Keratinocyte (primary cell): ENCODE measurements around the gene MEGF11. TPM values are rescaled to one million over a fixed set of nuclear protein-coding genes. Genes with fewer than 3 reads are reported as not detected.

ENCODE experiments used
- DNase-seq: peaks from one replicate; pipeline ENCODE4 v3.0.0-alpha.2; 2011; ENCODE audit warnings: low read depth, missing footprints, low spot score
- FAIRE-seq: peaks from 2 replicates; lab custom pipeline; 2011; peaks lifted over from hg19 to GRCh38; lab: Jason Lieb, UNC
- H2AFZ ChIP-seq: 2 replicates; pipeline ENCODE4 v1.6.0; 2012; ENCODE audit warnings: low read length, control low read depth, inconsistent platforms; ENCODE audit not compliant: control insufficient read depth
- H3K27ac ChIP-seq: 2 replicates; pipeline ENCODE4 v1.5.1; 2011; ENCODE audit warnings: low read length; ENCODE audit not compliant: control insufficient read depth, insufficient read depth
- H3K27me3 ChIP-seq: 3 replicates; pipeline ENCODE4 v1.6.0; 2011; ENCODE audit warnings: low read length; ENCODE audit not compliant: control insufficient read depth, insufficient read depth; ENCODE audit errors: extremely low read depth
- H3K36me3 ChIP-seq, 2 experiments: 2 replicates in 1 of 2; 3 replicates in 1 of 2; pipeline ENCODE4 v1.5.1; 2011; ENCODE audit warnings: low read length in 2 of 2, mild to moderate bottlenecking in 1 of 2; ENCODE audit not compliant: control insufficient read depth in 2 of 2, insufficient read depth in 2 of 2; ENCODE audit errors: extremely low read depth in 1 of 2
- H3K4me1 ChIP-seq: 3 replicates; pipeline ENCODE4 v1.5.1; 2011; ENCODE audit warnings: low read length; ENCODE audit not compliant: control insufficient read depth, insufficient read depth; ENCODE audit errors: extremely low read depth
- H3K4me2 ChIP-seq: 3 replicates; pipeline ENCODE4 v1.6.0; 2011; ENCODE audit warnings: low read depth, low read length; ENCODE audit not compliant: control insufficient read depth, insufficient read depth; ENCODE audit errors: extremely low read depth
- H3K4me3 ChIP-seq, 3 experiments: fragments of 200-600 bp in 1 of 3; sonication (generic) in 1 of 3; 2 replicates in 2 of 3; 3 replicates in 1 of 3; pipeline ENCODE4 v1.5.1; 2011 to 2016; ENCODE audit warnings: low read length in 3 of 3, mild to moderate bottlenecking in 3 of 3, control low read depth in 2 of 3, inconsistent platforms in 1 of 3, low read depth in 1 of 3, mixed read lengths in 1 of 3, mixed run types in 1 of 3, moderate library complexity in 1 of 3; ENCODE audit not compliant: control insufficient read depth in 2 of 3, insufficient read depth in 2 of 3; ENCODE audit errors: extremely low read depth in 1 of 3
- H3K79me2 ChIP-seq: 2 replicates; pipeline ENCODE4 v1.6.0; 2012; ENCODE audit warnings: low read length; ENCODE audit not compliant: control insufficient read depth, insufficient read depth
- H3K9ac ChIP-seq: 3 replicates; pipeline ENCODE4 v1.6.0; 2011; ENCODE audit warnings: low read length; ENCODE audit not compliant: control insufficient read depth, insufficient read depth; ENCODE audit errors: extremely low read depth
- H3K9me1 ChIP-seq: 3 replicates; pipeline ENCODE4 v1.6.0; 2011; ENCODE audit warnings: low read length; ENCODE audit not compliant: control insufficient read depth, insufficient read depth; ENCODE audit errors: extremely low read depth
- H3K9me3 ChIP-seq: 2 replicates; pipeline ENCODE4 v1.5.1; 2012; ENCODE audit warnings: low read depth, low read length; ENCODE audit not compliant: control insufficient read depth
- H4K20me1 ChIP-seq: 3 replicates; pipeline ENCODE4 v1.6.0; 2011; ENCODE audit warnings: low read length; ENCODE audit not compliant: control insufficient read depth, insufficient read depth; ENCODE audit errors: extremely low read depth
- EZH2 ChIP-seq: IDR thresholded peaks from one replicate; pipeline ENCODE4 v1.6.1; 2012; ENCODE audit warnings: inconsistent platforms, mild to moderate bottlenecking, low read length, moderate library complexity
- dilution Hi-C: fragments of 300-500 bp; cut with MboI; formaldehyde crosslinking; loops from one replicate; pipeline ENCODE4 v1.7.0; 2020; ENCODE audit warnings: low sequenced_read_pairs; ENCODE audit not compliant: extremely low pct_ligation_motif_present
- polyA plus RNA-seq, 5 experiments: library from polyadenylated mRNA; depleted of rRNA in 3 of 5; stranded (reverse) in 3 of 5; stranded (forward) in 1 of 5; unstranded in 1 of 5; fragments of >200 nt; gene quantifications; 1 replicate in 1 of 5; 2 replicates in 3 of 5; 3 replicates in 1 of 5; pipeline versions ENCODE4 v1.2.1 to v1.2.3, GENCODE V29; 2011 to 2012; ENCODE audit warnings: missing spikeins in 2 of 5, low read depth in 1 of 5, low replicate concordance in 1 of 5
- TF ChIP-seq, protein P1 (sequence below), 3 experiments: IDR thresholded peaks in 1 of 3; conservative IDR thresholded peaks in 1 of 3; optimal IDR thresholded peaks in 1 of 3; 2 replicates in 2 of 3; 3 replicates in 1 of 3; pipeline versions ENCODE3 to v1.5.1; 2011; ENCODE audit warnings: low read length in 3 of 3, mild to moderate bottlenecking in 3 of 3, moderate library complexity in 2 of 3, control low read depth in 1 of 3, inconsistent platforms in 1 of 3; ENCODE audit not compliant: insufficient read depth in 2 of 3; ENCODE audit errors: extremely low read depth in 1 of 3

MEGF11 gene
- polyA plus RNA-seq, 1 donor (not counting 4 experiments of a cell fraction or from before 2014, with no cell fraction given) = not detected

GRCh38 chr15:66051833-66052232 lies 201.7 kb downstream of the MEGF11 start:
- Histone ChIP-seq H3K27ac (no peak overlapping the region), H3K9me1 (no peaks in the 10 kb centered on the region), H3K79me2 (no peaks in the 10 kb centered on the region), H3K9ac (no peak overlapping the region), H3K4me3 (no peak overlapping the region), H3K4me1 (no peaks in the 10 kb centered on the region), H4K20me1 (no peaks in the 10 kb centered on the region), H3K27me3 (peaks cover 6% of the 10 kb centered on the region), H2AFZ (no peak overlapping the region), H3K9me3 (no peaks in the 10 kb centered on the region), H3K4me2 (no peak overlapping the region), H3K36me3 (no peaks in the 10 kb centered on the region)
- TF ChIP-seq EZH2 = no peak
- TF ChIP-seq, protein P1, sequence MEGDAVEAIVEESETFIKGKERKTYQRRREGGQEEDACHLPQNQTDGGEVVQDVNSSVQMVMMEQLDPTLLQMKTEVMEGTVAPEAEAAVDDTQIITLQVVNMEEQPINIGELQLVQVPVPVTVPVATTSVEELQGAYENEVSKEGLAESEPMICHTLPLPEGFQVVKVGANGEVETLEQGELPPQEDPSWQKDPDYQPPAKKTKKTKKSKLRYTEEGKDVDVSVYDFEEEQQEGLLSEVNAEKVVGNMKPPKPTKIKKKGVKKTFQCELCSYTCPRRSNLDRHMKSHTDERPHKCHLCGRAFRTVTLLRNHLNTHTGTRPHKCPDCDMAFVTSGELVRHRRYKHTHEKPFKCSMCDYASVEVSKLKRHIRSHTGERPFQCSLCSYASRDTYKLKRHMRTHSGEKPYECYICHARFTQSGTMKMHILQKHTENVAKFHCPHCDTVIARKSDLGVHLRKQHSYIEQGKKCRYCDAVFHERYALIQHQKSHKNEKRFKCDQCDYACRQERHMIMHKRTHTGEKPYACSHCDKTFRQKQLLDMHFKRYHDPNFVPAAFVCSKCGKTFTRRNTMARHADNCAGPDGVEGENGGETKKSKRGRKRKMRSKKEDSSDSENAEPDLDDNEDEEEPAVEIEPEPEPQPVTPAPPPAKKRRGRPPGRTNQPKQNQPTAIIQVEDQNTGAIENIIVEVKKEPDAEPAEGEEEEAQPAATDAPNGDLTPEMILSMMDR (optimal IDR thresholded peaks at IDR 0.05 in 1 of 3, IDR thresholded peaks at IDR 0.05 in 1 of 3, conservative IDR thresholded peaks at IDR 0.05 in 1 of 3; ENCODE audit: extremely low read depth in 1 of 3, insufficient read depth in 2 of 3, low read length in 3 of 3) = no peak
- FAIRE-seq = no peak
- dilution Hi-C loops = no loop called here
- DNase-seq = no peak

DNA sequence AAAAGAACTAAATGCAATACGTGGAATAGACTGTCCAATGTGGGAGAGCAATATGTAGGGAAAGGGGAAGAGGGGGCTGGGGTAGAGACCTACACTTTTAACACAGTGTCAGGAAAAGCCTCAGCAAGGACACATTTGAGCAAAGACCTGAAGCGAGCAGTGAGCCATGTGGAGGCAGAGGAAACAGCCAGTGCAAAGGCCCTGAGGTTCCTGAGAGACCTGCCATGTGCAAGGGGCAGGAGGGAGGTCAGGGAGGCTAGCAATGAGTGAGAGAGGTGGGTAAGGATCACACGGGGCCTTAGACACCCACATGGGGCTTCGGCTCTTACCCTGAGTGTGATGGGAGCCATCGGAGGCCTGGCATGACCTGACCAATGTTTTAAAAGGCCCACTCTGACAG lies 203.3 kb downstream of the MEGF11 start:
- H4K20me1 ChIP-seq = no peaks in the 10 kb centered on the region
- no peak overlapping the region for H3K9ac ChIP-seq
- no peaks in the 10 kb centered on the region for H3K9me3 ChIP-seq
- DNase-seq (no peak), FAIRE-seq (no peak)
- H3K9me1 ChIP-seq = no peaks in the 10 kb centered on the region
- no peak overlapping the region for H3K4me2 ChIP-seq
- dilution Hi-C loops = no loop called here
- peaks cover 5% of the 10 kb centered on the region for H3K27me3 ChIP-seq
- TF ChIP-seq, protein P1 (optimal IDR thresholded peaks at IDR 0.05 in 1 of 3, IDR thresholded peaks at IDR 0.05 in 1 of 3, conservative IDR thresholded peaks at IDR 0.05 in 1 of 3; ENCODE audit: extremely low read depth in 1 of 3, insufficient read depth in 2 of 3, low read length in 3 of 3) = no peak
- no peak for TF ChIP-seq EZH2
- no peak overlapping the region for H3K27ac ChIP-seq
- H3K36me3 ChIP-seq = no peaks in the 10 kb centered on the region
- no peaks in the 10 kb centered on the region for H3K79me2 ChIP-seq
- H3K4me1 ChIP-seq = no peaks in the 10 kb centered on the region
- no peak overlapping the region for H2AFZ ChIP-seq
- no peak overlapping the region for H3K4me3 ChIP-seq
